Ovary (tissue), 9 donors: Measurements from ENCODE around the gene NRXN3. TPM values are rescaled to one million over a fixed set of nuclear protein-coding genes. Genes with fewer than 3 reads are reported as not detected.
"Not testable (repeated sequence)": the region's sequence is repeated elsewhere in the genome, so short reads cannot be mapped to it uniquely, and the experiment has no call there.

ENCODE experiments used
- DNase-seq, 5 donors: peaks; one replicate each; pipeline ENCODE4 v3.0.0-alpha.2; 2019 to 2020
- H3K27ac ChIP-seq, 2 donors: fragments of 200-600 bp; one replicate each; pipeline versions ENCODE4 v1.5.1 to v1.8.0; 2019 to 2022
- H3K27me3 ChIP-seq: fragments of 200-600 bp; one replicate; pipeline ENCODE4 v1.8.0; 2022
- H3K36me3 ChIP-seq: fragments of 200-600 bp; sonication (generic); one replicate; pipeline ENCODE4 v1.5.1; 2019
- H3K4me1 ChIP-seq: one replicate; pipeline ENCODE4 v1.8.1; 2013; ENCODE audit warnings: mild to moderate bottlenecking, moderate library complexity; ENCODE audit not compliant: insufficient read depth
- H3K4me3 ChIP-seq: fragments of 200-600 bp; sonication (generic); one replicate; pipeline ENCODE4 v1.5.1; 2017
- H3K9me3 ChIP-seq, 2 donors: fragments of 200-600 bp in 1 of 2; sonication (generic) in 1 of 2; one replicate each; pipeline versions ENCODE4 v1.5.1 to v1.8.1; 2013 to 2019; ENCODE audit warnings: mild to moderate bottlenecking in 1 of 2, moderate library complexity in 1 of 2
- EP300 ChIP-seq: sonication (generic); formaldehyde crosslinking; IDR thresholded peaks from one replicate; pipeline ENCODE4 v1.6.1; 2017; ENCODE audit warnings: antibody characterized with exemption
- POLR2A ChIP-seq: fragments of 450-650 bp; IDR thresholded peaks from one replicate; pipeline ENCODE4 v1.6.1; 2017; ENCODE audit warnings: antibody characterized with exemption, mild to moderate bottlenecking, moderate library complexity
- WGBS, 3 donors: extraction: QIAGEN DNeasy Blood & Tissue Kit in 1 of 3; methylation state at CpG; one replicate each; pipeline versions ENCODE4 v1.1.5 to v1.1.7; 2013 to 2017; 5-methylcytosine and 5-hydroxymethylcytosine counted together
- intact Hi-C, 4 donors: fragments of 100-400 bp; cut with DNase I; formaldehyde crosslinking; loops; one replicate each; pipeline versions ENCODE4 v1.11.0 to v1.15.1; 2022 to 2023
- polyA plus RNA-seq, 2 donors: library from polyadenylated mRNA; stranded (reverse); fragments of 200-250 nt in 1 of 2; fragments of 350-450 nt in 1 of 2; fragmentation: Illumina TruSeq in 1 of 2; extraction: RNeasy Lipid Tissue Mini Kit (QIAGEN cat#74804) in 1 of 2; gene quantifications; one replicate each; pipeline ENCODE4 v1.2.3, GENCODE V29; 2013 to 2014
- total RNA-seq, 7 donors: library from RNA; depleted of rRNA in 2 of 7; stranded (reverse); fragments of >200 nt in 2 of 7; fragmentation: NEBNext Ultra II Directional in 3 of 7; extraction: Animal tissue kit (Norgen Biotek cat#: 25700) in 3 of 7; gene quantifications; one replicate each; pipeline versions ENCODE4 v1.1.0 to v1.2.4, GENCODE V29; 2016 to 2023
- TF ChIP-seq, protein P1 (sequence below), 3 donors: fragments of 450-650 bp in 2 of 3; fragments of 200-600 bp in 1 of 3; IDR thresholded peaks; one replicate each; pipeline versions ENCODE4 v1.5.1 to v1.8.0; 2016 to 2022; ENCODE audit warnings: antibody characterized with exemption in 3 of 3, mild to moderate bottlenecking in 1 of 3
- donor health status: DM: no; HTN: no; CAD: no; lungs with moderate emphysema.
- donor health status: DM: no; HTN: no; CAD: no.
- donor health status: Bipolar disorder and iron deficiency.
- donor health status: DM: yes; HTN: yes; CAD: no.
- donor health status: DM: no; HTN: no; CAD: no.
- donor health status: DM: yes; HTN: yes; CAD: no.

NRXN3 gene
- total and polyA plus RNA-seq, 9 donors, result 0.28 to 6.2 (median 0.82) TPM

DNA sequence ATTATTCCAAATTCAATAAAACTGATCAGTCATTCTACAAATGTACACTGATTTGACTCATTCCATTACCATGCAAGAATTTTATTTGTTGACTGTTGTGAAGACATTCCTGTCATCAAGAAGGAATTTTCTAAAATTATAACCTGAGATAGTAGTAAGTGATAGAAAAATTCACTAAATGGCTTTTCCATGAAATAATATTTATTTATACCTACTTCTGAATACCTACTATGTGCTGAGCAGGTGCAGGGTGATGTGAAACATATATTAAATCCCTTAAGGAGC lies 841.7 kb downstream of the NRXN3 start:
- Histone ChIP-seq H3K4me3 (no peak overlapping the region), H3K27ac (no peak overlapping the region), H3K9me3 (no peaks in the 10 kb centered on the region), H3K4me1 (no peaks in the 10 kb centered on the region), H3K36me3 (no peaks in the 10 kb centered on the region), H3K27me3 (no peaks in the 10 kb centered on the region)
- intact Hi-C loops, result no loop called here
- TF ChIP-seq, protein P1, sequence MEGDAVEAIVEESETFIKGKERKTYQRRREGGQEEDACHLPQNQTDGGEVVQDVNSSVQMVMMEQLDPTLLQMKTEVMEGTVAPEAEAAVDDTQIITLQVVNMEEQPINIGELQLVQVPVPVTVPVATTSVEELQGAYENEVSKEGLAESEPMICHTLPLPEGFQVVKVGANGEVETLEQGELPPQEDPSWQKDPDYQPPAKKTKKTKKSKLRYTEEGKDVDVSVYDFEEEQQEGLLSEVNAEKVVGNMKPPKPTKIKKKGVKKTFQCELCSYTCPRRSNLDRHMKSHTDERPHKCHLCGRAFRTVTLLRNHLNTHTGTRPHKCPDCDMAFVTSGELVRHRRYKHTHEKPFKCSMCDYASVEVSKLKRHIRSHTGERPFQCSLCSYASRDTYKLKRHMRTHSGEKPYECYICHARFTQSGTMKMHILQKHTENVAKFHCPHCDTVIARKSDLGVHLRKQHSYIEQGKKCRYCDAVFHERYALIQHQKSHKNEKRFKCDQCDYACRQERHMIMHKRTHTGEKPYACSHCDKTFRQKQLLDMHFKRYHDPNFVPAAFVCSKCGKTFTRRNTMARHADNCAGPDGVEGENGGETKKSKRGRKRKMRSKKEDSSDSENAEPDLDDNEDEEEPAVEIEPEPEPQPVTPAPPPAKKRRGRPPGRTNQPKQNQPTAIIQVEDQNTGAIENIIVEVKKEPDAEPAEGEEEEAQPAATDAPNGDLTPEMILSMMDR (IDR thresholded peaks at IDR 0.05), result no peak
- no peak for TF ChIP-seq EP300
- no peak for TF ChIP-seq POLR2A
- no peak for DNase-seq

DNA sequence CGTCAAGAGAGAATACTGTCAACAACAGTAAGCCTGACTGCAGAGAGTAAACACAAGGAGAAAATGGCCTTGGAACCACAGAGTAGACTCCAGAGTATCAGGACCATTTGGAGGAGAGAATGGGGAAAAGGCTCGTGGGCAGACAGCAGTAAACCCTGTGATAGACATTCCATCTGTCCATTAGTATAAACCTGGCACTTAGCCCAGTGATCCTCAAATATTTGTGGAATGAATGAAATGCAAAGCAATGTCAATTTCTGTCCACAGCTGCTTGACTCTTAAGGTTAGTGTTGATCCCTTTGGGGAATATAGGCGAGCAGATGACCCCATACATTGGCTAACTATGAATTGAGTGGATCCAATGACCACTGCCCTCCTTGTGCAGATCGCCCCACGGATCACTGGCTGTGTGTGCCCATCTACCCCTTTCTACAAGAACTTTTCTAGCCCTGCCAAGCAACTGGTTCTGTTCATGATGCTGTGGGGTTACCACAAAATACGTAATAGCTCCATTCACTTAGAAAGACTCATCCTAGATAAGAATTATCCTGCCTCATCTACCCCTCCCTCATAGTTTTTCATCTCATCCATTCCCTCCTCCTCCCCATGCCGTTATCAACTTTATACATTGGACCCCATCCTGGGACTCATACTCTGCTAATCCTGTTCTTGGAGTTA lies 846.8 kb downstream of the NRXN3 start:
- H3K27ac ChIP-seq, result no peak overlapping the region
- 42 to 53% (median 49%) methylated on average over 7 of the region's 7 CpGs for WGBS, 3 donors
- no peaks in the 10 kb centered on the region for H3K4me1 ChIP-seq
- H3K4me3 ChIP-seq, result no peak overlapping the region
- no peak for DNase-seq
- TF ChIP-seq EP300 (no peak), POLR2A (no peak)
- TF ChIP-seq, protein P1 (IDR thresholded peaks at IDR 0.05), result no peak
- no peaks in the 10 kb centered on the region for H3K9me3 ChIP-seq
- H3K27me3 ChIP-seq, result no peaks in the 10 kb centered on the region
- H3K36me3 ChIP-seq, result no peaks in the 10 kb centered on the region
- intact Hi-C loops, result no loop called here

DNA sequence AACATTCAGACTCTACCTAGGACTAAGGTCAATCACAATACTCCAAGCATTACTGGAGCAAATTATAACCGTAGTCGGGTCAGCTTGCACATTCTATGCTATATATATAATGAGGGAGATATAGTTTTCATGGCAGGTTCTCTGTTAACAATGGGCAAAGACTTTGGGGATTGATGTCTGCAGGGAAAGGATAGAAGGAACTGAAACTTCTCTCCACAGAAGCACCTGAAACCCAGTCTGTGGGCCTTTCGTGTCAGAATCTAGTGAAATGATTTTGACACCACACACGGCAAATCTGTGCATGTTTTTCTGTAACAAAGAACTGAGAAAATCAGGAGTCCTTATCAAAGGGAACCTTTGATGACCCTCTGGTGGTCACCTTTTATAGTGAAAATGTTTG lies 847.4 kb downstream of the NRXN3 start:
- Histone ChIP-seq H3K36me3 (no peaks in the 10 kb centered on the region), H3K27me3 (no peaks in the 10 kb centered on the region), H3K4me3 (no peak overlapping the region), H3K4me1 (no peaks in the 10 kb centered on the region), H3K9me3 (no peaks in the 10 kb centered on the region), H3K27ac (no peak overlapping the region)
- no peak for DNase-seq
- 92 to 98% (median 94%) methylated on average over 4 of the region's 4 CpGs for WGBS, 3 donors
- intact Hi-C loops, result no loop called here
- TF ChIP-seq POLR2A, result no peak
- TF ChIP-seq, protein P1 (IDR thresholded peaks at IDR 0.05), result no peak
- TF ChIP-seq EP300, result no peak

DNA sequence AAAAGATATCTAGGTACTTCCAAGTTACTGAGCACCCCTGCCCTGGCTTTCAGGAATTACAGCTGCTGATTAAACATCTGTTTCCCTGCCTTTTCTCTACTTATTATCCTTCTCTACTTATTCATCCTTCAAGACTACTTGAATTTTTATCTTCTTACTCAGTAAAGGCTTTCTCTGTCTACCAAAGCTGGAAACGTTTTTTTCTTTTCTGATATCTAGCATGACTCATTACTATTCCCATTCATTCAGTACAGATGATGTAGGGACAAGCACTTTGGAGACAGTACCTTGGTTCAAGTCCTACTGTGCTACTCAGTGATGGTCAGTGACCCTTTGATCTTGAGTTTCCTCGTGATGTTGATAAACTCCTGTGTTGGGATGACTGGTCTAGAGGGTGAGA lies 848.7 kb downstream of the NRXN3 start:
- intact Hi-C loops, result no loop called here
- Histone ChIP-seq H3K36me3 (no peaks in the 10 kb centered on the region), H3K4me3 (no peak overlapping the region), H3K4me1 (no peaks in the 10 kb centered on the region), H3K9me3 (no peaks in the 10 kb centered on the region), H3K27ac (no peak overlapping the region), H3K27me3 (no peaks in the 10 kb centered on the region)
- TF ChIP-seq POLR2A (no peak), EP300 (no peak)
- TF ChIP-seq, protein P1 (IDR thresholded peaks at IDR 0.05), result no peak
- no peak for DNase-seq
- WGBS, 3 donors, result 32 to 48% (median 37%) methylated on average over 2 of the region's 2 CpGs

DNA sequence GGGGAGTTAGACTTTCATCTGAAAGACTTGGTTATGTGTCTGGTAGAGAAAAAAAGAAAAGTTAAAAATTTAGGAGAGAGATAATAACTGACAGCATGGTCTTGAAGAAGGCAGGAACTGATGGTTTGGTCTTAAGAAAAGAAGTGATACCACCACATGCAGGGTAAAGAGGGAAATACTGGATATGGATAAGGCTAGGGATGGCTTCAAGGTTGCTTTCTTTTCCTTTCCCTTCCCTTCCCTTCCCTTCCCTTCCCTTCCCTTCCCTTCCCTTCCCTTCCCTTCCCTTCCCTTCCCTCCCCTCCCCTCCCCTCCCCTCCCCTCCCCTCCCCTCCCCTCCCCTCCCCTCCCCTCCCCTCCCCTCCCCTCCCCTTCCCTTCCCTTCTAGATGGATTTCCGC lies 849.7 kb downstream of the NRXN3 start:
- DNase-seq, H3K36me3 ChIP-seq, H3K27me3 ChIP-seq, H3K27ac ChIP-seq, H3K9me3 ChIP-seq, H3K4me3 ChIP-seq, H3K4me1 ChIP-seq, intact Hi-C loops: not testable (repeated sequence)
- WGBS, 3 donors, result 88 to 92% methylated on average over 1 of the region's 1 CpG; no CpG with 5 or more reads in 1 of the 3 donors
